ENCODE results near the gene PALD1.

PALD1 gene

GRCh38 chr10:70444744-70445143, 33.8 kb upstream of the PALD1 start:
- no peak overlapping the region for H3K4me3 ChIP-seq (ENCODE audit: low read depth, low read length)
- TF ChIP-seq CTCF (IDR thresholded peaks at IDR 0.05; ENCODE audit: control insufficient read depth, extremely low read depth, insufficient read depth), result no peak
- no peak for DNase-seq (ENCODE audit: low read depth)

GRCh38 chr10:70445718-70446657, 32.6 kb upstream of the PALD1 start:
- no peak overlapping the region for H3K4me3 ChIP-seq (ENCODE audit: low read depth, low read length)
- DNase-seq (ENCODE audit: low read depth), result no peak
- no peak for TF ChIP-seq CTCF (IDR thresholded peaks at IDR 0.05; ENCODE audit: control insufficient read depth, extremely low read depth, insufficient read depth)

- no peak for TF ChIP-seq CTCF (IDR thresholded peaks at IDR 0.05; ENCODE audit: control insufficient read depth, extremely low read depth, insufficient read depth)
- no peak overlapping the region for H3K4me3 ChIP-seq (ENCODE audit: low read depth, low read length)
- peak; percentile 47 for DNase-seq (ENCODE audit: low read depth)
Observed at GRCh38 chr10:70448236-70448635, 30.3 kb upstream of the PALD1 start.

GRCh38 chr10:70455213-70455630, 23.3 kb upstream of the PALD1 start:
- DNase-seq (ENCODE audit: low read depth), result no peak
- H3K4me3 ChIP-seq (ENCODE audit: low read depth, low read length), result no peak overlapping the region
- no peak for TF ChIP-seq CTCF (IDR thresholded peaks at IDR 0.05; ENCODE audit: control insufficient read depth, extremely low read depth, insufficient read depth)

- no peak for TF ChIP-seq CTCF (IDR thresholded peaks at IDR 0.05; ENCODE audit: control insufficient read depth, extremely low read depth, insufficient read depth)
- DNase-seq (ENCODE audit: low read depth), result no peak
- no peak overlapping the region for H3K4me3 ChIP-seq (ENCODE audit: low read depth, low read length)
Observed at GRCh38 chr10:70456164-70456563, 22.4 kb upstream of the PALD1 start.

GRCh38 chr10:70457759-70458305, 20.7 kb upstream of the PALD1 start:
- TF ChIP-seq CTCF (IDR thresholded peaks at IDR 0.05; ENCODE audit: control insufficient read depth, extremely low read depth, insufficient read depth), result no peak
- H3K4me3 ChIP-seq (ENCODE audit: low read depth, low read length), result no peak overlapping the region
- no peak for DNase-seq (ENCODE audit: low read depth)
